HFF-Myc (cell line): ENCODE data around the gene SPATA4.

Source experiments
- DNase-seq: peaks from one replicate; pipeline ENCODE4 v3.0.0-alpha.2; 2011; ENCODE audit warnings: low read depth; ENCODE audit errors: extremely low read depth
- H3K4me3 ChIP-seq: replicated peaks from 2 replicates; pipeline ENCODE4 v1.5.1; 2011; ENCODE audit warnings: low read depth, mild to moderate bottlenecking, control low read depth, low read length
- CTCF ChIP-seq: IDR thresholded peaks from 2 replicates; pipeline ENCODE4 v1.5.1; 2012; ENCODE audit warnings: mild to moderate bottlenecking, low read depth, low read length, control low read depth; ENCODE audit errors: missing control alignments

SPATA4 gene

GRCh38 chr4:176210579-176211296 is 15.4 kb upstream of the SPATA4 start:
- no peak overlapping the region for H3K4me3 ChIP-seq
- no peak for TF ChIP-seq CTCF
- DNase-seq, result no peak

- no peak overlapping the region for H3K4me3 ChIP-seq
- DNase-seq, result no peak
- no peak for TF ChIP-seq CTCF
Measured at GRCh38 chr4:176210101-176210500, 14.7 kb upstream of the SPATA4 start.

- no peak overlapping the region for H3K4me3 ChIP-seq
- no peak for DNase-seq
- TF ChIP-seq CTCF, result no peak
Measured at GRCh38 chr4:176209535-176209934, 14.2 kb upstream of the SPATA4 start.

GRCh38 chr4:176207839-176208238 is 12.5 kb upstream of the SPATA4 start:
- no peak overlapping the region for H3K4me3 ChIP-seq
- TF ChIP-seq CTCF, result no peak
- no peak for DNase-seq

- TF ChIP-seq CTCF, result no peak
Measured at GRCh38 chr4:176205299-176205698, 9.9 kb upstream of the SPATA4 start.

GRCh38 chr4:176198316-176198903 is 3.0 kb upstream of the SPATA4 start:
- TF ChIP-seq CTCF, result no peak
- no peak for DNase-seq
- H3K4me3 ChIP-seq, result no peak overlapping the region

More at GRCh38 chr4:176205299-176205698, 9.9 kb upstream of the SPATA4 start:
- no peak for DNase-seq
- H3K4me3 ChIP-seq, result no peak overlapping the region
